GM19467 (cell line): ENCODE results near the gene MNT.

Source experiments
- ATAC-seq: cut with Tn5 transposase; IDR thresholded peaks from one replicate; pipeline ENCODE4 v1.9.1; 2021; ENCODE audit warnings: mild to moderate bottlenecking, moderate library complexity; ENCODE audit not compliant: unreplicated experiment

Gene MNT

GRCh38 chr17:2335726-2336214 is 65.1 kb downstream of the MNT start:
- no peak for ATAC-seq
